Right lobe of liver (tissue), 4 donors: Measurements from ENCODE around the gene DIP2C.

ENCODE experiments used
- POLR2A ChIP-seq: fragments of 450-650 bp; IDR thresholded peaks from one replicate; pipeline ENCODE4 v1.6.1; 2017; ENCODE audit warnings: antibody characterized with exemption, mild to moderate bottlenecking
- TF ChIP-seq, protein P1 (sequence below), 4 donors: fragments of 200-600 bp in 3 of 4; fragments of 450-650 bp in 1 of 4; IDR thresholded peaks; one replicate each; pipeline versions ENCODE4 v1.5.1 to v1.8.0; 2016 to 2022; ENCODE audit warnings: antibody characterized with exemption in 4 of 4, mild to moderate bottlenecking in 2 of 4
- donor health status: DM: no; HTN: no; CAD: no.
- donor health status: DM: no; HTN: no; CAD: no.
- donor health status: DM: no; HTN: yes; CAD: no.

GRCh38 chr10:357201-357950, 332.1 kb downstream of the DIP2C start:
- TF ChIP-seq, protein P1, sequence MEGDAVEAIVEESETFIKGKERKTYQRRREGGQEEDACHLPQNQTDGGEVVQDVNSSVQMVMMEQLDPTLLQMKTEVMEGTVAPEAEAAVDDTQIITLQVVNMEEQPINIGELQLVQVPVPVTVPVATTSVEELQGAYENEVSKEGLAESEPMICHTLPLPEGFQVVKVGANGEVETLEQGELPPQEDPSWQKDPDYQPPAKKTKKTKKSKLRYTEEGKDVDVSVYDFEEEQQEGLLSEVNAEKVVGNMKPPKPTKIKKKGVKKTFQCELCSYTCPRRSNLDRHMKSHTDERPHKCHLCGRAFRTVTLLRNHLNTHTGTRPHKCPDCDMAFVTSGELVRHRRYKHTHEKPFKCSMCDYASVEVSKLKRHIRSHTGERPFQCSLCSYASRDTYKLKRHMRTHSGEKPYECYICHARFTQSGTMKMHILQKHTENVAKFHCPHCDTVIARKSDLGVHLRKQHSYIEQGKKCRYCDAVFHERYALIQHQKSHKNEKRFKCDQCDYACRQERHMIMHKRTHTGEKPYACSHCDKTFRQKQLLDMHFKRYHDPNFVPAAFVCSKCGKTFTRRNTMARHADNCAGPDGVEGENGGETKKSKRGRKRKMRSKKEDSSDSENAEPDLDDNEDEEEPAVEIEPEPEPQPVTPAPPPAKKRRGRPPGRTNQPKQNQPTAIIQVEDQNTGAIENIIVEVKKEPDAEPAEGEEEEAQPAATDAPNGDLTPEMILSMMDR (IDR thresholded peaks at IDR 0.05): no peak
- TF ChIP-seq POLR2A: no peak
